GM19099 (cell line): ENCODE data around the gene UCP2.

ENCODE experiments used
- POLR2A ChIP-seq: IDR thresholded peaks from 3 replicates; pipeline ENCODE4 v1.6.1; 2011; ENCODE audit warnings: low read depth; ENCODE audit not compliant: insufficient read length; ENCODE audit errors: extremely low read depth

UCP2 gene

GRCh38 chr11:73971175-73971719 lies 11.4 kb downstream of the UCP2 start:
- peak; percentile 46 for TF ChIP-seq POLR2A

GRCh38 chr11:73969991-73970800 lies 12.4 kb downstream of the UCP2 start:
- TF ChIP-seq POLR2A, result peak; percentile 31

- TF ChIP-seq POLR2A, result no peak
Measured at GRCh38 chr11:73969091-73969490, 13.6 kb downstream of the UCP2 start.

- TF ChIP-seq POLR2A, result no peak
Measured at GRCh38 chr11:73968356-73968966, 14.2 kb downstream of the UCP2 start.

- TF ChIP-seq POLR2A, result no peak
Measured at GRCh38 chr11:73965764-73966121, 16.9 kb downstream of the UCP2 start.

- TF ChIP-seq POLR2A, result no peak
Measured at GRCh38 chr11:73965076-73965763, 17.4 kb downstream of the UCP2 start.

- TF ChIP-seq POLR2A, result no peak
Measured at GRCh38 chr11:73963861-73964260, 18.8 kb downstream of the UCP2 start.

- TF ChIP-seq POLR2A, result no peak
Measured at GRCh38 chr11:73962101-73962705, 20.4 kb downstream of the UCP2 start.

GRCh38 chr11:73961321-73961720 lies 21.3 kb downstream of the UCP2 start:
- TF ChIP-seq POLR2A, result no peak

- TF ChIP-seq POLR2A, result no peak
Measured at GRCh38 chr11:73958521-73959141, 24.0 kb downstream of the UCP2 start.

GRCh38 chr11:73957654-73958361 lies 24.8 kb downstream of the UCP2 start:
- no peak for TF ChIP-seq POLR2A

GRCh38 chr11:73956876-73957653 lies 25.6 kb downstream of the UCP2 start:
- TF ChIP-seq POLR2A, result no peak

- TF ChIP-seq POLR2A, result no peak
Measured at GRCh38 chr11:73951797-73952196, 30.8 kb downstream of the UCP2 start.
